Suprapubic skin (tissue), 4 donors: ENCODE results near the gene SCAPER.

ENCODE experiments used
- CTCF ChIP-seq, 2 donors: fragments of 200-600 bp in 1 of 2; fragments of 450-650 bp in 1 of 2; sonication (generic) in 1 of 2; IDR thresholded peaks; one replicate each; pipeline ENCODE4 v1.5.1; 2016 to 2019; ENCODE audit warnings: antibody characterized with exemption in 2 of 2, mild to moderate bottlenecking in 1 of 2, moderate library complexity in 1 of 2
- POLR2A ChIP-seq, 2 donors: fragments of 450-650 bp; IDR thresholded peaks; one replicate each; pipeline ENCODE4 v1.6.1; 2017; ENCODE audit warnings: antibody characterized with exemption in 2 of 2, mild to moderate bottlenecking in 2 of 2, moderate library complexity in 2 of 2
- POLR2AphosphoS5 ChIP-seq, 3 donors: sonication (generic); formaldehyde crosslinking; IDR thresholded peaks; one replicate each; pipeline ENCODE4 v1.6.1; 2017; ENCODE audit warnings: antibody characterized with exemption in 3 of 3

- no peak for TF ChIP-seq POLR2A (IDR thresholded peaks at IDR 0.05)
- no peak for TF ChIP-seq POLR2AphosphoS5 (IDR thresholded peaks at IDR 0.05)
- TF ChIP-seq CTCF (IDR thresholded peaks at IDR 0.05) = no peak
These were observed 562.5 kb downstream of the SCAPER start for GRCh38 chr15:76342382-76343201.
